Measurements from ENCODE around the gene MKI67. TPM values are rescaled to one million over a fixed set of nuclear protein-coding genes. Genes with fewer than 3 reads are reported as not detected.
"Not testable (repeated sequence)": the region's sequence is repeated elsewhere in the genome, so short reads cannot be mapped to it uniquely, and the experiment has no call there.

Gene MKI67
- total and polyA plus RNA-seq, 7 experiments from 2014 or later: 0.05 to 219 (median 0.20) TPM

DNA sequence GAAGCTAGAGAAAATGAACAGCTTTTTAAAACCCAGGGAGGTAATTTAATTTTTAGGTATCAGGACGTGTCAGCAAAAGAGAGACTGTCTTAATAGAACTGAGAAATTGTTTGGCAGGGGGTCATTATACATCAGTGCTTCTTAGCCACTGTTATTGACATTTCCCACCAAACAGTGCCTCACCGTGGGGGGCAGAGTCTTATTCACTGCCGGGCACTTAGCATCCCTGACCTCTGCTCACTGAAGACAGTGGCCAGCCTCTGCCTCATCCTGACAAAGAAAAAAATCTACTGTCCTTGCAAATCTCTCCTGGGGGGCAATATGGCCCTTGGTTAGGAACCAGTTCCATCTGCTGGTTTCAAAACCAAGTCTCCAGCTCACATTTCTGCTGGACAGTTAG, 14.2 kb upstream of the MKI67 start:
- POLR2A ChIA-PET: no interaction called here

GRCh38 chr10:128138429-128138828, 12.2 kb upstream of the MKI67 start:
- H3K4me3 Mint-ChIP-seq; ATAC-seq; H3K4me3 ChIP-seq (ENCODE audit: low read length); H3K36me3 Mint-ChIP-seq; DNase-seq; intact Hi-C loops (cut with micrococcal nuclease); H3K27me3 ChIP-seq (ENCODE audit: control insufficient read depth in 2 of 2, insufficient read depth in 2 of 2, low read length in 2 of 2); H3K36me3 ChIP-seq (ENCODE audit: control insufficient read depth in 2 of 3, insufficient read depth in 3 of 3, low read length in 3 of 3); H3K27ac ChIP-seq (ENCODE audit: low read depth, low read length); H3K9me3 ChIP-seq (ENCODE audit: control insufficient read depth in 2 of 3, low read length in 3 of 3); H3K27ac Mint-ChIP-seq; H3K4me1 ChIP-seq (ENCODE audit: control insufficient read depth in 2 of 2, insufficient read depth in 2 of 2, low read length in 2 of 2); H3K9me3 Mint-ChIP-seq; POLR2A ChIA-PET; H3K4me1 Mint-ChIP-seq: not testable (repeated sequence)
- H3K27me3 Mint-ChIP-seq: peaks cover 0 to 12% (median 0%) of the 10 kb centered on the region in 5 donors
- CTCF ChIA-PET: interaction anchor here (0.8 kb wide), 1 partner anchor 62 kb away, joined by 9 read pairs; no protein-coding TSS in a partner anchor

More for the DNA sequence above, 14.2 kb upstream of the MKI67 start:
- no peaks in the 10 kb centered on the region for H3K9me3 ChIP-seq (ENCODE audit: control insufficient read depth in 2 of 3, low read length in 3 of 3)
- ATAC-seq: no peak
- no peaks in the 10 kb centered on the region for H3K4me1 ChIP-seq (ENCODE audit: control insufficient read depth in 2 of 2, insufficient read depth in 2 of 2, low read length in 2 of 2)
- no peaks in the 10 kb centered on the region for H3K36me3 ChIP-seq (ENCODE audit: control insufficient read depth in 2 of 3, insufficient read depth in 3 of 3, low read length in 3 of 3)
- H3K27me3 ChIP-seq (ENCODE audit: control insufficient read depth in 2 of 2, insufficient read depth in 2 of 2, low read length in 2 of 2): no peaks in the 10 kb centered on the region
- Mint-ChIP-seq H3K36me3 (no peaks in the 10 kb centered on the region), H3K9me3 (peaks cover 0 to 5% (median 0%) of the 10 kb centered on the region in 11 donors), H3K4me3 (no peak overlapping the region), H3K27ac (no peak overlapping the region), H3K4me1 (peaks cover 0 to 9% (median 0%) of the 10 kb centered on the region in 7 donors), H3K27me3 (peaks cover 0 to 3% (median 0%) of the 10 kb centered on the region in 5 donors)
- CTCF ChIA-PET: interaction anchor here (0.7 kb wide), 2 partner anchors 24 to 72 kb away, joined by 3 read pairs; no protein-coding TSS in a partner anchor
- intact Hi-C loops (cut with micrococcal nuclease): no loop called here
- H3K27ac ChIP-seq (ENCODE audit: low read depth, low read length): no peak overlapping the region
- no peak overlapping the region for H3K4me3 ChIP-seq (ENCODE audit: low read length)
- no peak for DNase-seq

DNA sequence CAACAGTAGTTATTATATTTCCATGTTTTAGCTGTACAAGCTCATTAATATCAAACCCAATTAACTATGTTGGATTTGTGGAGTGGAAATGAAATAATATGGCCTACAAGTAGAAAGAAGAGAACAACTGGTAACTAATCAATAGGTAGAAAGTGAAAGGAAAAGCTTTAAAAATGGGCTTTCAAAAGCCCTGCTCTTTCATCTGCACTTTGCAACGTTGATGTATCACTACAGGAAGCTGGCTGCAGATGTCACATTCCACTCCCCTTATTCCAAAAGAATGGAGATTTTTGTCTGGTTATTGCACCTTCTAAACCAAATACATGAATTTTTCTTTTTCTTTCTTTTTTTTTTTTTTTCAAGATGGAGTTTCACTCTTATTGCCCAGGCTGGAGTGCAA, 11.7 kb upstream of the MKI67 start:
- H3K9me3 Mint-ChIP-seq: peaks cover 0 to 2% (median 0%) of the 10 kb centered on the region in 11 donors
- Histone ChIP-seq H3K9me3 (ENCODE audit: control insufficient read depth in 2 of 3, low read length in 3 of 3) (no peaks in the 10 kb centered on the region), H3K4me3 (ENCODE audit: low read length) (no peak overlapping the region), H3K36me3 (ENCODE audit: control insufficient read depth in 2 of 3, insufficient read depth in 3 of 3, low read length in 3 of 3) (no peaks in the 10 kb centered on the region), H3K4me1 (ENCODE audit: control insufficient read depth in 2 of 2, insufficient read depth in 2 of 2, low read length in 2 of 2) (no peaks in the 10 kb centered on the region), H3K27me3 (ENCODE audit: control insufficient read depth in 2 of 2, insufficient read depth in 2 of 2, low read length in 2 of 2) (no peaks in the 10 kb centered on the region), H3K27ac (ENCODE audit: low read depth, low read length) (no peak overlapping the region)
- H3K27me3 Mint-ChIP-seq: peaks cover 0 to 15% (median 0%) of the 10 kb centered on the region in 5 donors
- DNase-seq (no peak), ATAC-seq (no peak)
- no peak overlapping the region for H3K27ac Mint-ChIP-seq
- intact Hi-C loops (cut with micrococcal nuclease): no loop called here
- peaks cover 0 to 5% (median 0%) of the 10 kb centered on the region in 7 donors for H3K4me1 Mint-ChIP-seq
- POLR2A ChIA-PET: no interaction called here
- no peaks in the 10 kb centered on the region for H3K36me3 Mint-ChIP-seq
- CTCF ChIA-PET: no interaction called here
- no peak overlapping the region for H3K4me3 Mint-ChIP-seq

DNA sequence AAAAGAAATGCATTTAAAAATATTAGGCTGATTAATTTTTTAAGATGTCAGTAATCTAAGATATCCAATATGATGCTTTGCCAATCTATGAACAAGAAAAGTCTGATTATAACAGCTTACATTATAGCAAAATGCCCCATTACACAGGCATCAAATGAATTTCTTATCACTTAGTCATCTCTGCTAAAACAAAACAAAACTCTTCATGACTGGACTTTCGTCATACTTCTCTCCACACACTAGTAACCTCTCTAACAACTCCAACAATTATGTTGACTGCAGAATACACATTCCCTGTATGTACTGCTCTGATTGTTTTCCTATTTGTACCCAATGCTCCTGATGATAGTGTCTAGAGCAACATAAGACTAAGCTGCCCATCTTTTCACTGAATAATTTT, 3.8 kb upstream of the MKI67 start:
- intact Hi-C loops (cut with micrococcal nuclease): no loop called here
- POLR2A ChIA-PET: no interaction called here
- Mint-ChIP-seq H3K4me3 (no peak overlapping the region), H3K4me1 (peaks cover 4 to 18% (median 15%) of the 10 kb centered on the region in 7 donors), H3K27ac (no peak overlapping the region), H3K27me3 (peaks cover 3 to 32% (median 5%) of the 10 kb centered on the region in 5 donors), H3K36me3 (peaks cover 0 to 5% (median 0%) of the 10 kb centered on the region in 5 donors), H3K9me3 (no peaks in the 10 kb centered on the region)
- H3K4me1 ChIP-seq (ENCODE audit: control insufficient read depth in 2 of 2, insufficient read depth in 2 of 2, low read length in 2 of 2): peaks cover 8 to 9% of the 10 kb centered on the region in 2 donors
- no peak for DNase-seq
- no peak overlapping the region for H3K4me3 ChIP-seq (ENCODE audit: low read length)
- CTCF ChIA-PET: no interaction called here
- H3K27ac ChIP-seq (ENCODE audit: low read depth, low read length): no peak overlapping the region
- H3K36me3 ChIP-seq (ENCODE audit: control insufficient read depth in 2 of 3, insufficient read depth in 3 of 3, low read length in 3 of 3): no peaks in the 10 kb centered on the region
- H3K27me3 ChIP-seq (ENCODE audit: control insufficient read depth in 2 of 2, insufficient read depth in 2 of 2, low read length in 2 of 2): peaks cover under 1 to 1% of the 10 kb centered on the region in 2 donors
- no peak for ATAC-seq
- no peaks in the 10 kb centered on the region for H3K9me3 ChIP-seq (ENCODE audit: control insufficient read depth in 2 of 3, low read length in 3 of 3)

- intact Hi-C loops (cut with micrococcal nuclease): loop anchor here (5.0 to 10.0 kb wide), 3 partner anchors 41 to 1336 kb away; partner anchors contain the start of gene MGMT (in 1 of the 2)
- Mint-ChIP-seq H3K4me1 (peaks cover 6 to 27% (median 19%) of the 10 kb centered on the region in 7 donors), H3K36me3 (peaks cover 0 to 15% (median 0%) of the 10 kb centered on the region in 5 donors), H3K27me3 (peaks cover 17 to 26% (median 19%) of the 10 kb centered on the region in 5 donors), H3K27ac (no peak overlapping the region), H3K4me3 (no peak overlapping the region), H3K9me3 (no peaks in the 10 kb centered on the region)
- peaks cover 9 to 18% of the 10 kb centered on the region in 2 donors for H3K4me1 ChIP-seq (ENCODE audit: control insufficient read depth in 2 of 2, insufficient read depth in 2 of 2, low read length in 2 of 2)
- POLR2A ChIA-PET: interaction anchor here (0.6 kb wide), 1 partner anchor 1307 kb away, joined by 3 read pairs; no protein-coding TSS in a partner anchor
- H3K9me3 ChIP-seq (ENCODE audit: control insufficient read depth in 2 of 3, low read length in 3 of 3): no peaks in the 10 kb centered on the region
- no peak for ATAC-seq
- no peak for DNase-seq
- no peak overlapping the region for H3K4me3 ChIP-seq (ENCODE audit: low read length)
- CTCF ChIA-PET: no interaction called here
- no peak overlapping the region for H3K27ac ChIP-seq (ENCODE audit: low read depth, low read length)
- H3K36me3 ChIP-seq (ENCODE audit: control insufficient read depth in 2 of 3, insufficient read depth in 3 of 3, low read length in 3 of 3): no peaks in the 10 kb centered on the region
- H3K27me3 ChIP-seq (ENCODE audit: control insufficient read depth in 2 of 2, insufficient read depth in 2 of 2, low read length in 2 of 2): peaks cover 10 to 11% of the 10 kb centered on the region in 2 donors
These were observed 2.4 kb upstream of the MKI67 start for GRCh38 chr10:128128582-128128981.

GRCh38 chr10:128125416-128125943, 743 bp downstream of the MKI67 start:
- Mint-ChIP-seq H3K4me1 (peaks cover 6 to 50% (median 19%) of the 10 kb centered on the region in 7 donors), H3K27me3 (peaks cover 5 to 43% (median 33%) of the 10 kb centered on the region in 5 donors), H3K4me3 (peak overlapping the region; percentile 80 to 94 (median 86)), H3K9me3 (no peaks in the 10 kb centered on the region), H3K27ac (peak overlapping the region in 4 of 9 donors; percentile 56 to 97 (median 64)), H3K36me3 (peaks cover 0 to 24% (median 0%) of the 10 kb centered on the region in 5 donors)
- Histone ChIP-seq H3K27ac (ENCODE audit: low read depth, low read length) (no peak overlapping the region), H3K4me3 (ENCODE audit: low read length) (peak overlapping the region; percentile 82), H3K27me3 (ENCODE audit: control insufficient read depth in 2 of 2, insufficient read depth in 2 of 2, low read length in 2 of 2) (peaks cover 10 to 11% of the 10 kb centered on the region in 2 donors), H3K36me3 (ENCODE audit: control insufficient read depth in 2 of 3, insufficient read depth in 3 of 3, low read length in 3 of 3) (no peaks in the 10 kb centered on the region), H3K4me1 (ENCODE audit: control insufficient read depth in 2 of 2, insufficient read depth in 2 of 2, low read length in 2 of 2) (peaks cover 9 to 18% of the 10 kb centered on the region in 2 donors), H3K9me3 (ENCODE audit: control insufficient read depth in 2 of 3, low read length in 3 of 3) (no peaks in the 10 kb centered on the region)
- intact Hi-C loops (cut with micrococcal nuclease): loop anchor here (5.0 to 10.0 kb wide), 3 partner anchors 38 to 1339 kb away; partner anchors contain the start of gene MGMT (in 1 of the 2)
- DNase-seq: peak in 2 of 9 donors; percentile 12 to 36
- CTCF ChIA-PET: no interaction called here
- POLR2A ChIA-PET: no interaction called here
- ATAC-seq: no peak
